NB4 (cell line): ENCODE measurements around the gene STX10.

Experiments used
- MYC ChIP-seq: IDR thresholded peaks from 2 replicates; pipeline ENCODE4 v1.6.1; 2011; ENCODE audit warnings: low read depth, low read length
- POLR2A ChIP-seq: IDR thresholded peaks from 2 replicates; pipeline ENCODE4 v1.6.1; 2011; ENCODE audit warnings: mild to moderate bottlenecking; ENCODE audit not compliant: insufficient read length; ENCODE audit errors: extremely low read depth
- TF ChIP-seq, protein P1 (sequence below): IDR thresholded peaks from one replicate; pipeline ENCODE4 v1.5.1; 2012; ENCODE audit warnings: low read depth, low read length
- TF ChIP-seq, protein P2 (sequence below): IDR thresholded peaks from 2 replicates; pipeline ENCODE4 v1.6.1; 2011; ENCODE audit warnings: low read depth, low read length

- TF ChIP-seq, protein P1, sequence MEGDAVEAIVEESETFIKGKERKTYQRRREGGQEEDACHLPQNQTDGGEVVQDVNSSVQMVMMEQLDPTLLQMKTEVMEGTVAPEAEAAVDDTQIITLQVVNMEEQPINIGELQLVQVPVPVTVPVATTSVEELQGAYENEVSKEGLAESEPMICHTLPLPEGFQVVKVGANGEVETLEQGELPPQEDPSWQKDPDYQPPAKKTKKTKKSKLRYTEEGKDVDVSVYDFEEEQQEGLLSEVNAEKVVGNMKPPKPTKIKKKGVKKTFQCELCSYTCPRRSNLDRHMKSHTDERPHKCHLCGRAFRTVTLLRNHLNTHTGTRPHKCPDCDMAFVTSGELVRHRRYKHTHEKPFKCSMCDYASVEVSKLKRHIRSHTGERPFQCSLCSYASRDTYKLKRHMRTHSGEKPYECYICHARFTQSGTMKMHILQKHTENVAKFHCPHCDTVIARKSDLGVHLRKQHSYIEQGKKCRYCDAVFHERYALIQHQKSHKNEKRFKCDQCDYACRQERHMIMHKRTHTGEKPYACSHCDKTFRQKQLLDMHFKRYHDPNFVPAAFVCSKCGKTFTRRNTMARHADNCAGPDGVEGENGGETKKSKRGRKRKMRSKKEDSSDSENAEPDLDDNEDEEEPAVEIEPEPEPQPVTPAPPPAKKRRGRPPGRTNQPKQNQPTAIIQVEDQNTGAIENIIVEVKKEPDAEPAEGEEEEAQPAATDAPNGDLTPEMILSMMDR: no peak
- TF ChIP-seq, protein P2, sequence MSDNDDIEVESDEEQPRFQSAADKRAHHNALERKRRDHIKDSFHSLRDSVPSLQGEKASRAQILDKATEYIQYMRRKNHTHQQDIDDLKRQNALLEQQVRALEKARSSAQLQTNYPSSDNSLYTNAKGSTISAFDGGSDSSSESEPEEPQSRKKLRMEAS: no peak
- TF ChIP-seq POLR2A (no peak), MYC (no peak)
Observed at GRCh38 chr19:13127051-13127450, 23.1 kb downstream of the STX10 start.
